Astrocyte (in vitro differentiated cells and primary cell): ENCODE measurements around the gene LEMD1. TPM values are rescaled to one million over a fixed set of nuclear protein-coding genes. Genes with fewer than 3 reads are reported as not detected.

ENCODE experiments used
- DNase-seq: peaks from one replicate; pipeline ENCODE4 v3.0.0-alpha.2; 2010; ENCODE audit warnings: low read depth
- FAIRE-seq: peaks from 2 replicates; lab custom pipeline; 2011; peaks lifted over from hg19 to GRCh38; lab: Jason Lieb, UNC
- H2AFZ ChIP-seq: 2 replicates; pipeline ENCODE4 v1.6.0; 2012; ENCODE audit warnings: low read depth, low read length, inconsistent platforms
- H3K27ac ChIP-seq: 2 replicates; pipeline ENCODE4 v1.5.1; 2011; ENCODE audit warnings: low read depth, low read length, inconsistent platforms
- H3K27me3 ChIP-seq: 2 replicates; pipeline ENCODE4 v1.6.0; 2011; ENCODE audit warnings: low read length, inconsistent platforms; ENCODE audit not compliant: insufficient read depth
- H3K36me3 ChIP-seq: 2 replicates; pipeline ENCODE4 v1.5.1; 2011; ENCODE audit warnings: low read length, inconsistent platforms; ENCODE audit not compliant: insufficient read depth
- H3K4me1 ChIP-seq: 2 replicates; pipeline ENCODE4 v1.5.1; 2011; ENCODE audit warnings: low read length, inconsistent platforms; ENCODE audit not compliant: insufficient read depth
- H3K4me2 ChIP-seq: 2 replicates; pipeline ENCODE4 v1.6.0; 2012; ENCODE audit warnings: low read length, inconsistent platforms
- H3K4me3 ChIP-seq: 2 replicates; pipeline ENCODE4 v1.5.1; 2011; ENCODE audit warnings: low read depth, mild to moderate bottlenecking, low read length, inconsistent platforms; ENCODE audit not compliant: insufficient read depth
- H3K79me2 ChIP-seq: 2 replicates; pipeline ENCODE4 v1.6.0; 2012; ENCODE audit warnings: mild to moderate bottlenecking, low read length, inconsistent platforms; ENCODE audit not compliant: insufficient read depth
- H3K9ac ChIP-seq: 2 replicates; pipeline ENCODE4 v1.6.0; 2012; ENCODE audit warnings: mild to moderate bottlenecking, low read length, inconsistent platforms
- H3K9me3 ChIP-seq: 2 replicates; pipeline ENCODE4 v1.5.1; 2012; ENCODE audit warnings: low read depth, mild to moderate bottlenecking, low read length, inconsistent platforms; ENCODE audit not compliant: insufficient read depth
- H4K20me1 ChIP-seq: 2 replicates; pipeline ENCODE4 v1.6.0; 2012; ENCODE audit warnings: low read length, inconsistent platforms; ENCODE audit not compliant: insufficient read depth
- H3K27ac Mint-ChIP-seq: one replicate; pipeline ENCODE4 v1.8.0; 2021; ENCODE audit warnings: mild to moderate bottlenecking, mixed read lengths; ENCODE audit not compliant: unreplicated experiment
- H3K27me3 Mint-ChIP-seq: one replicate; pipeline ENCODE4 v1.8.0; 2021; ENCODE audit warnings: low read depth, mixed read lengths; ENCODE audit not compliant: unreplicated experiment
- H3K36me3 Mint-ChIP-seq: one replicate; pipeline ENCODE4 v1.8.0; 2021; ENCODE audit warnings: low read depth, mixed read lengths; ENCODE audit not compliant: unreplicated experiment
- H3K4me1 Mint-ChIP-seq: one replicate; pipeline ENCODE4 v1.8.0; 2021; ENCODE audit warnings: low read depth, mixed read lengths; ENCODE audit not compliant: unreplicated experiment
- H3K4me3 Mint-ChIP-seq: one replicate; pipeline ENCODE4 v1.8.0; 2021; ENCODE audit warnings: mild to moderate bottlenecking, moderate library complexity, mixed read lengths; ENCODE audit not compliant: unreplicated experiment
- H3K9me3 Mint-ChIP-seq: one replicate; pipeline ENCODE4 v1.8.0; 2021; ENCODE audit warnings: mild to moderate bottlenecking, mixed read lengths; ENCODE audit not compliant: unreplicated experiment
- EZH2 ChIP-seq: IDR thresholded peaks from 2 replicates; pipeline ENCODE4 v1.6.1; 2012; ENCODE audit warnings: mild to moderate bottlenecking, low read length, inconsistent platforms; ENCODE audit not compliant: insufficient read depth
- total RNA-seq: library from RNA; stranded (reverse); gene quantifications from 2 replicates; pipeline ENCODE4 v1.2.1, GENCODE V29; 2021
- TF ChIP-seq, protein P1 (sequence below): IDR thresholded peaks from 2 replicates; pipeline ENCODE4 v1.5.1; 2011; ENCODE audit warnings: low read depth, mild to moderate bottlenecking, inconsistent platforms, low read length, moderate library complexity; ENCODE audit not compliant: insufficient read depth

The LEMD1 gene
- total RNA-seq, 1 donor from 2014 or later = 3.1 TPM

DNA sequence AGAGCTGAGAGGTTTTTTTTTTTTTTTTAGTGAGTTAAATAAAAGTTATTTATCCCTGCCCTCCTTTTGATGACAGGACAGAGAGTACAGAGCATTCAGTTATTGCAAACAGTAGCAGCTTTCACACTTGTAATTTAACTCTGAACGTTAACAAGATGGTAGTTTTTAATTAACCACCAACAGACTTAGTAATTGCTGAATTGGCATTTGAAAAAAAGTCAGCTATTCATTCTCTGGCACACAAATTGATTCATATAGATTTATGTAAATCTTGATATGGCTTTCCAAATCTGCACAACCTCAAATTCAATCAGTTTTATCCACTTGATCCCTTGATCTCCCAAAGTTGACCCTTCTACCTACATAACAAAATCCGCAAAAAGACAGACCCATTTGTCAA, 918 bp downstream of the LEMD1 start:
- no peak overlapping the region for H3K27ac ChIP-seq
- no peak overlapping the region for H3K9ac ChIP-seq
- no peaks in the 10 kb centered on the region for H3K79me2 ChIP-seq
- no peaks in the 10 kb centered on the region for H3K9me3 ChIP-seq
- Mint-ChIP-seq H3K36me3 (no peaks in the 10 kb centered on the region), H3K4me1 (peaks cover 2% of the 10 kb centered on the region), H3K4me3 (no peak overlapping the region), H3K27me3 (peaks cover 45% of the 10 kb centered on the region), H3K9me3 (no peaks in the 10 kb centered on the region), H3K27ac (no peak overlapping the region)
- H3K4me1 ChIP-seq = no peaks in the 10 kb centered on the region
- H3K4me3 ChIP-seq = no peak overlapping the region
- no peak overlapping the region for H3K4me2 ChIP-seq
- DNase-seq = no peak
- no peak for FAIRE-seq
- H3K27me3 ChIP-seq = peaks cover 58% of the 10 kb centered on the region
- H2AFZ ChIP-seq = no peak overlapping the region
- no peak for TF ChIP-seq EZH2
- TF ChIP-seq, protein P1, sequence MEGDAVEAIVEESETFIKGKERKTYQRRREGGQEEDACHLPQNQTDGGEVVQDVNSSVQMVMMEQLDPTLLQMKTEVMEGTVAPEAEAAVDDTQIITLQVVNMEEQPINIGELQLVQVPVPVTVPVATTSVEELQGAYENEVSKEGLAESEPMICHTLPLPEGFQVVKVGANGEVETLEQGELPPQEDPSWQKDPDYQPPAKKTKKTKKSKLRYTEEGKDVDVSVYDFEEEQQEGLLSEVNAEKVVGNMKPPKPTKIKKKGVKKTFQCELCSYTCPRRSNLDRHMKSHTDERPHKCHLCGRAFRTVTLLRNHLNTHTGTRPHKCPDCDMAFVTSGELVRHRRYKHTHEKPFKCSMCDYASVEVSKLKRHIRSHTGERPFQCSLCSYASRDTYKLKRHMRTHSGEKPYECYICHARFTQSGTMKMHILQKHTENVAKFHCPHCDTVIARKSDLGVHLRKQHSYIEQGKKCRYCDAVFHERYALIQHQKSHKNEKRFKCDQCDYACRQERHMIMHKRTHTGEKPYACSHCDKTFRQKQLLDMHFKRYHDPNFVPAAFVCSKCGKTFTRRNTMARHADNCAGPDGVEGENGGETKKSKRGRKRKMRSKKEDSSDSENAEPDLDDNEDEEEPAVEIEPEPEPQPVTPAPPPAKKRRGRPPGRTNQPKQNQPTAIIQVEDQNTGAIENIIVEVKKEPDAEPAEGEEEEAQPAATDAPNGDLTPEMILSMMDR = no peak
- no peaks in the 10 kb centered on the region for H4K20me1 ChIP-seq
- no peaks in the 10 kb centered on the region for H3K36me3 ChIP-seq

DNA sequence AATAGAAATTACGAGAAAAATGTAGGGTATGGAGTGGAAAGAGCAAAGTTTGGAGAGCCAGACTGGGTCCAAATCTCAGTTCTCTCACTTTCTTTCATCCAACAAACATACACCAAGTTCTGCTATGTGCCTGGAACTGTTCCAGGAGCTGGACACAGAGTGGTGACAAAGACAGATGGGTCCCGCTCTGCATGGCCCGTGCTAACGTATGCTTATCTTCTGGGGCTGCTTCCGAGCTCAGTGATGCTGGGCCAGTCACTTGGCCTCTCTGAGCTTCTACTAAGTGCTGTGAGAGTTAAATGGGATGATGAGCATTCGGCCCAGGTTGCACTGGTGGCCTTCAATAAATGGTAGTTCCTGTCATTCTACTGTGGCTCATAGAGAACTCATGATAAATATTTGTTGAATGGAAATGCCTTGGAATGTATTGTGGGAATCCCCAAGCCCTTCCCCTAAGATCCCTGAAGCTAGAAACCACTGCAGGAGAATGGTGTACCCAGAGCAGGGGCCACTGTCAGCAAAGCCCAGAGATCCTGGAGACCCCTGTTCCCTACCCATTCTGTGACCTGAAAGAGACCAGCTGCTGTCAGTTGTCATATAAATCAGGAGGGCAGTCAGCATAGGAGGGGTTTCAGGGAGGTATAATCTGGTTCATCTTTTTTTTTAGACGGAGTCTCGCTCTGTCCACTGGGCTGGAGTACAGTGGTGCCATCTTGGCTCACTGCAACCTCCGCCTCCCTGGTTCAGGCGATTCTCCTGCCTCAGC, 3.8 kb downstream of the LEMD1 start:
- peaks cover 2% of the 10 kb centered on the region for H3K4me1 Mint-ChIP-seq
- Histone ChIP-seq H3K4me1 (no peaks in the 10 kb centered on the region), H3K27ac (no peak overlapping the region), H3K27me3 (peaks cover 40% of the 10 kb centered on the region), H3K79me2 (no peaks in the 10 kb centered on the region), H3K36me3 (no peaks in the 10 kb centered on the region), H3K9me3 (no peaks in the 10 kb centered on the region), H3K9ac (no peak overlapping the region), H4K20me1 (no peaks in the 10 kb centered on the region), H2AFZ (no peak overlapping the region), H3K4me2 (no peak overlapping the region), H3K4me3 (no peak overlapping the region)
- no peak overlapping the region for H3K27ac Mint-ChIP-seq
- H3K27me3 Mint-ChIP-seq = peaks cover 48% of the 10 kb centered on the region
- FAIRE-seq (no peak), DNase-seq (no peak)
- TF ChIP-seq, protein P1 = no peak
- no peak for TF ChIP-seq EZH2
- H3K9me3 Mint-ChIP-seq = no peaks in the 10 kb centered on the region
- no peaks in the 10 kb centered on the region for H3K36me3 Mint-ChIP-seq
- H3K4me3 Mint-ChIP-seq = no peak overlapping the region

DNA sequence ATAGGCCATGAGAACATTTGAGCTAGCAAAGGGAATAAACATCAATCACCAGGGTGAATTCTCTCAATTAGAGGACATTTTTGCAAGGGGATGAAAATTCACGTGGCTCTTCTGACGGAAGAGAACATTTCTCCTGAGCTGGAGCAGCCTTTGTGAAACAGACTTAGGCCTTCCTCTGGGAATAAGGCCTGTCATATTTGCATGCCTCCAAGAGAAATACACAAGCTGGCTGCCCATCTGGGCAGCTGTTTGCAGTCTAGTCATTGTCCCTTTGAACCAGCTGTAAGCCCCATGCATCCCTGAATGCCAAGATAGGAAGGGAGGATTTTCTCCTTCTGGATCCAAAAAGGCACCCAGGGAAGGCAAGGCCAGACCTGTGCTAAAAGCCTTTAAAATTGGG, 5.5 kb downstream of the LEMD1 start:
- H3K27me3 Mint-ChIP-seq = peaks cover 54% of the 10 kb centered on the region

More for the DNA sequence above, 5.5 kb downstream of the LEMD1 start:
- no peaks in the 10 kb centered on the region for H3K4me1 ChIP-seq
- H3K9ac ChIP-seq = no peak overlapping the region
- H3K27me3 ChIP-seq = peaks cover 30% of the 10 kb centered on the region
- H2AFZ ChIP-seq = no peak overlapping the region
- H4K20me1 ChIP-seq = no peaks in the 10 kb centered on the region
- H3K4me3 Mint-ChIP-seq = no peak overlapping the region
- no peaks in the 10 kb centered on the region for H3K79me2 ChIP-seq
- H3K36me3 ChIP-seq = no peaks in the 10 kb centered on the region
- no peaks in the 10 kb centered on the region for H3K9me3 Mint-ChIP-seq
- no peak overlapping the region for H3K4me3 ChIP-seq
- no peak overlapping the region for H3K27ac Mint-ChIP-seq
- no peaks in the 10 kb centered on the region for H3K36me3 Mint-ChIP-seq
- TF ChIP-seq EZH2 = no peak
- TF ChIP-seq, protein P1 = no peak
- no peak overlapping the region for H3K27ac ChIP-seq
- DNase-seq = no peak
- no peaks in the 10 kb centered on the region for H3K9me3 ChIP-seq
- no peak overlapping the region for H3K4me2 ChIP-seq
- no peak for FAIRE-seq
- H3K4me1 Mint-ChIP-seq = peaks cover 2% of the 10 kb centered on the region
